Smooth muscle cell (in vitro differentiated cells): Measurements from ENCODE around the gene POLRMT. TPM values are rescaled to one million over a fixed set of nuclear protein-coding genes. Genes with fewer than 3 reads are reported as not detected.

Source experiments
- DNase-seq: peaks from one replicate; lab custom pipeline; 2025; ENCODE audit not compliant: unreplicated experiment; lab: John Stamatoyannopoulos, UW
- H2AFZ ChIP-seq: fragments of 200-600 bp; sonication (generic); 2 replicates; pipeline ENCODE4 v1.6.0; 2016; ENCODE audit warnings: antibody characterized with exemption, low read depth, mild to moderate bottlenecking
- H3F3A ChIP-seq: fragments of 200-600 bp; sonication (generic); 2 replicates; pipeline ENCODE4 v1.6.0; 2017; ENCODE audit warnings: antibody characterized with exemption, low read depth
- H3K27ac ChIP-seq: fragments of 200-600 bp; sonication (generic); 2 replicates; pipeline ENCODE4 v1.5.1; 2016; ENCODE audit warnings: low read depth, mild to moderate bottlenecking
- H3K27me3 ChIP-seq: fragments of 200-600 bp; sonication (generic); 2 replicates; pipeline ENCODE4 v1.6.1; 2016; ENCODE audit warnings: low read depth, mild to moderate bottlenecking
- H3K36me3 ChIP-seq: fragments of 200-600 bp; sonication (generic); 2 replicates; pipeline ENCODE4 v1.5.1; 2016; ENCODE audit warnings: low read depth
- H3K4me1 ChIP-seq: fragments of 200-600 bp; sonication (generic); 2 replicates; pipeline ENCODE4 v1.5.1; 2016; ENCODE audit warnings: low read depth
- H3K4me2 ChIP-seq: fragments of 200-600 bp; sonication (generic); 2 replicates; pipeline ENCODE4 v1.6.0; 2016; ENCODE audit warnings: mild to moderate bottlenecking
- H3K4me3 ChIP-seq: fragments of 200-600 bp; sonication (generic); 2 replicates; pipeline ENCODE4 v1.5.1; 2016; ENCODE audit warnings: mild to moderate bottlenecking
- H3K79me2 ChIP-seq: fragments of 200-600 bp; sonication (generic); 2 replicates; pipeline ENCODE4 v1.6.0; 2016; ENCODE audit warnings: low read depth, mild to moderate bottlenecking
- H3K9ac ChIP-seq: fragments of 200-600 bp; sonication (generic); 2 replicates; pipeline ENCODE4 v1.6.0; 2016; ENCODE audit warnings: low read depth
- H3K9me3 ChIP-seq: fragments of 200-600 bp; sonication (generic); replicated peaks from 2 replicates; pipeline ENCODE4 v1.5.1; 2016; ENCODE audit warnings: low read depth
- H4K20me1 ChIP-seq: fragments of 200-600 bp; sonication (generic); 2 replicates; pipeline ENCODE4 v1.6.0; 2016; ENCODE audit warnings: low read depth
- CTCF ChIP-seq: fragments of 200-600 bp; sonication (generic); IDR thresholded peaks from 2 replicates; pipeline ENCODE4 v1.5.1; 2017; ENCODE audit warnings: borderline replicate concordance, mild to moderate bottlenecking, antibody characterized with exemption; ENCODE audit not compliant: insufficient read depth, poor library complexity, severe bottlenecking
- WGBS: methylation state at CpG from one replicate; pipeline ENCODE4 v1.1.7; 2016; ENCODE audit warnings: low lambda C conversion rate; 5-methylcytosine and 5-hydroxymethylcytosine counted together
- polyA plus RNA-seq: library from polyadenylated mRNA; unstranded; fragments of >200 nt; fragmentation: Nextera tagmentation; extraction: Ambion mirVana; gene quantifications from 2 replicates; pipeline ENCODE4 v1.2.1, GENCODE V29; 2016
- total RNA-seq: library from RNA; depleted of rRNA; stranded (reverse); fragments of >200 nt; gene quantifications from 2 replicates; pipeline ENCODE4 v1.2.3, GENCODE V29; 2014

Gene POLRMT
- total and polyA plus RNA-seq, 2 experiments from 2014 or later = 23.8 to 74.2 TPM

DNA sequence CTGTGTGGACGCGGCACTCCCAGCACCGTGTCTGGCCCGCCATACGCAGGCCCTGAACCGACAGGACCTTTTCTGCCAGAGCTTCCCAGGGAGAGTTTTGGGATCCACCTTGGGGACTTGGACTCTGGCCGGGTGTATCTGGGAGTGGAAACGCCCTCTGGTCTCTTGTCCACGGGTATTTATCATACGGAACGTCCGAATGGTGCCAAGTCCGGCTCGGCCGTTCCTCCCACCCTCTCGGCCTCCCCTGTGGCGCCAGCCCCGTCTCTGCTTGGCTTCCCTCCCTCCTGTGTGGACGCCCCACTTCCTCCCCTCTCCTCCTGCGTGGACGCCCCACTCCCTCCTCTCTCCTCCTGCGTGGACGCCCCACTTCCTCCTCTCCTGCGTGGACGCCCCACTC lies 31.5 kb downstream of the POLRMT start:
- no peak for DNase-seq
- H2AFZ ChIP-seq = no peak overlapping the region
- H3K4me2 ChIP-seq = no peak overlapping the region
- H3K27me3 ChIP-seq = no peaks in the 10 kb centered on the region
- no peaks in the 10 kb centered on the region for H4K20me1 ChIP-seq
- TF ChIP-seq CTCF = no peak
- no peaks in the 10 kb centered on the region for H3K79me2 ChIP-seq
- H3K4me3 ChIP-seq = no peak overlapping the region
- no peak overlapping the region for H3K9ac ChIP-seq
- no peaks in the 10 kb centered on the region for H3K9me3 ChIP-seq
- H3K36me3 ChIP-seq = no peaks in the 10 kb centered on the region
- no peaks in the 10 kb centered on the region for H3F3A ChIP-seq
- 94% methylated on average over 15 of the region's 25 CpGs for WGBS
- no peak overlapping the region for H3K27ac ChIP-seq
- H3K4me1 ChIP-seq = no peaks in the 10 kb centered on the region

- H3K27ac ChIP-seq = no peak overlapping the region
- no peaks in the 10 kb centered on the region for H3F3A ChIP-seq
- no peaks in the 10 kb centered on the region for H3K79me2 ChIP-seq
- no peaks in the 10 kb centered on the region for H3K27me3 ChIP-seq
- H3K9me3 ChIP-seq = no peaks in the 10 kb centered on the region
- no peak overlapping the region for H2AFZ ChIP-seq
- no peaks in the 10 kb centered on the region for H3K4me1 ChIP-seq
- WGBS = 94% methylated on average over 28 of the region's 28 CpGs
- no peak overlapping the region for H3K9ac ChIP-seq
- H3K4me2 ChIP-seq = no peak overlapping the region
- H3K36me3 ChIP-seq = no peaks in the 10 kb centered on the region
- TF ChIP-seq CTCF = no peak
- H3K4me3 ChIP-seq = no peak overlapping the region
- DNase-seq = no peak
- H4K20me1 ChIP-seq = no peaks in the 10 kb centered on the region
Measured at GRCh38 chr19:601310-601709, 32.0 kb downstream of the POLRMT start.

DNA sequence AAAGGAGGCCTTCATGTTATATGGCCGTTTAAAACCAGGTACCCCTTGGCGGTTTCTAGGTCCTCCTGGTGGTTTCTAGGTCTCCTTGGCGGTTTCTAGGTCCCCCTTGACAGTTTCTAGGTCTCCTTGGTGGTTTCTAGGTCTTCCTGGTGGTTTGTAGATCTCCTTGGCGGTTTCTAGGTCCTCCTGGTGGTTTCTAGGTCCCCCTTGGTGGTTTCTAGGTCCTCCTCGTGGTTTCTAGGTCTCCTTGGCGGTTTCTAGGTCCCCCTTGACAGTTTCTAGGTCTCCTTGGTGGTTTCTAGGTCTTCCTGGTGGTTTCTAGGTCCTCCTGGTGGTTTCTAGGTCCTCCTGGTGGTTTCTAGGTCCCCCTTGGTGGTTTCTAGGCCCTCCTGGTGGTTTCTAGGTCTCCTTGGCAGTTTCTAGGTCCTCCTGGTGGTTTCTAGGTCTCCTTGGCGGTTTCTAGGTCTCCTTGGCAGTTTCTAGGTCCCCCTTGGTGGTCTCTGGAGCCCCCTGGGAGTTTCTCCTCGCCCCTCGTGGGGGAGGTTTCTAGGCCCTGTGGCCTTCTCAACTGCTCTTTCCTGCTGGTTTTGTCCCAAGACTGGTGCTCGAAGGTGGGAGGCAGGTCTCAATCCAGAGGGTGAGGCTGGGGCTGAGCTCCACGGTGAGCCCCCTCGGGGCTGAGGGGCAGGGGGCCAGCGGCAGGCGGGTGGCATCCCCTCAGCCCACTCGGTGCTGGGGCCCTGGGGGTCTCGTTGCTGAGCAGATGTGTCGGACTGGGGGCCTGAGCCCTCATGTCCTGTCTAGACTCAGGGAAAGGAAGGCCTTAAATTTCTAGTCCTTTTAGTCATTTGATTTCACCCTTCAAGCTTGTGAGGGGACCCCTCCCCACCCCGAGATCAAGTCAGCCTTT lies 35.7 kb downstream of the POLRMT start:
- H3K4me2 ChIP-seq = no peak overlapping the region
- H3K9ac ChIP-seq = no peak overlapping the region
- no peak overlapping the region for H3K27ac ChIP-seq
- TF ChIP-seq CTCF = no peak
- H3K79me2 ChIP-seq = no peaks in the 10 kb centered on the region
- H3F3A ChIP-seq = no peaks in the 10 kb centered on the region
- peaks cover 4% of the 10 kb centered on the region for H3K4me1 ChIP-seq
- no peak for DNase-seq
- H3K4me3 ChIP-seq = no peak overlapping the region
- no peaks in the 10 kb centered on the region for H3K27me3 ChIP-seq
- H4K20me1 ChIP-seq = no peaks in the 10 kb centered on the region
- H3K36me3 ChIP-seq = no peaks in the 10 kb centered on the region
- WGBS = 85% methylated on average over 18 of the region's 18 CpGs
- H2AFZ ChIP-seq = no peak overlapping the region
- H3K9me3 ChIP-seq = no peaks in the 10 kb centered on the region

DNA sequence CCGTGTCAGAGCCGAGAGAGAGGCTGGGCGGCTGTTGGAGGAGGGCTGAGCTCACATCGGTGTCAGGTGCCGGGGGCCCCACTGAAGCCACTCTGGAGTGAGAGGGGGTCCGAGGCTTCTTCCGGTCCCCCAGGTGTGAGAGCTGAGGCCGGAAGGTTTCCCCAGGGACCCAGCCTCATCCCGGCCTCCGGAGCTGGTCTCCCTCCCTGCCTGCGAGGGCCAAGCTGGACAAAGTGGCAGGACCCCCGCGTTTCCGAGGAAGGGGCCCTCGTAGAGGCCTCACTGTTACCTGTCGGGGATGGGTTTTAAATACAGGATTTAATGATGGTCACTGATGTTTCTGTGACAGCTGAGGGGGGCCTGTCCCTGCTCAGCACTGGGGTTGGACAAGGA lies 37.1 kb downstream of the POLRMT start:
- Histone ChIP-seq H3K79me2 (no peaks in the 10 kb centered on the region), H3K4me1 (peaks cover 4% of the 10 kb centered on the region), H4K20me1 (peaks cover 13% of the 10 kb centered on the region), H3K9ac (no peak overlapping the region), H3F3A (no peaks in the 10 kb centered on the region), H3K27me3 (peaks cover 5% of the 10 kb centered on the region), H3K36me3 (no peaks in the 10 kb centered on the region), H3K4me3 (no peak overlapping the region), H3K9me3 (no peaks in the 10 kb centered on the region), H3K27ac (no peak overlapping the region), H3K4me2 (no peak overlapping the region), H2AFZ (no peak overlapping the region)
- no peak for DNase-seq
- TF ChIP-seq CTCF = no peak
- 92% methylated on average over 16 of the region's 16 CpGs for WGBS
